Esophagus squamous epithelium (tissue), 5 donors: Measurements from ENCODE around the gene NID2. TPM values are rescaled to one million over a fixed set of nuclear protein-coding genes. Genes with fewer than 3 reads are reported as not detected.

ENCODE experiments used
- DNase-seq: peaks from one replicate; lab custom pipeline; 2025; lab: John Stamatoyannopoulos, UW
- H3K27ac ChIP-seq, 4 donors: fragments of 200-600 bp; sonication (generic); one replicate each; pipeline ENCODE4 v1.5.1; 2016 to 2019; ENCODE audit warnings: mild to moderate bottlenecking in 1 of 4
- H3K27me3 ChIP-seq, 4 donors: fragments of 200-600 bp; sonication (generic); 1 replicate in 3 of 4; 2 replicates in 1 of 4; pipeline versions ENCODE4 v1.5.1 to v1.6.0; 2017 to 2021; ENCODE audit warnings: antibody characterized with exemption in 1 of 4
- H3K36me3 ChIP-seq, 3 donors: fragments of 200-600 bp; sonication (generic); one replicate each; pipeline ENCODE4 v1.5.1; 2016 to 2019
- H3K4me1 ChIP-seq, 3 donors: fragments of 200-600 bp; sonication (generic); one replicate each; pipeline ENCODE4 v1.5.1; 2017 to 2019
- H3K4me3 ChIP-seq, 4 donors: fragments of 200-600 bp; sonication (generic); 1 replicate in 3 of 4; 2 replicates in 1 of 4; pipeline ENCODE4 v1.5.1; 2016 to 2019; ENCODE audit warnings: mild to moderate bottlenecking in 2 of 4, moderate library complexity in 1 of 4
- H3K9me3 ChIP-seq, 3 donors: fragments of 200-600 bp; sonication (generic); one replicate each; pipeline ENCODE4 v1.5.1; 2016 to 2019
- POLR2A ChIP-seq, 4 donors: fragments of 450-650 bp; IDR thresholded peaks; one replicate each; pipeline ENCODE4 v1.6.1; 2017; ENCODE audit warnings: antibody characterized with exemption in 4 of 4, mild to moderate bottlenecking in 4 of 4, moderate library complexity in 3 of 4
- WGBS, 2 donors: methylation state at CpG; one replicate each; pipeline ENCODE4 v1.1.5; 2018; 5-methylcytosine and 5-hydroxymethylcytosine counted together
- intact Hi-C: fragments of 100-400 bp; cut with DNase I; formaldehyde crosslinking; loops from one replicate; pipeline ENCODE4 v1.15.0; 2022
- total RNA-seq, 4 donors: library from RNA; depleted of rRNA; stranded (reverse); fragments of >200 nt; gene quantifications; one replicate each; pipeline ENCODE4 v1.1.0, GENCODE V29; 2016
- TF ChIP-seq, protein P1 (sequence below), 6 experiments: fragments of 450-650 bp in 4 of 6; fragments of 200-600 bp in 2 of 6; sonication (generic) in 2 of 6; IDR thresholded peaks; one replicate each; pipeline ENCODE4 v1.5.1; 2016 to 2019; ENCODE audit warnings: antibody characterized with exemption in 6 of 6, mild to moderate bottlenecking in 4 of 6, moderate library complexity in 4 of 6
- donor health status: DM: yes; HTN: yes; CAD: no.

Gene NID2
- total RNA-seq, 4 donors from 2014 or later, result 0.91 to 12.2 (median 3.2) TPM

DNA sequence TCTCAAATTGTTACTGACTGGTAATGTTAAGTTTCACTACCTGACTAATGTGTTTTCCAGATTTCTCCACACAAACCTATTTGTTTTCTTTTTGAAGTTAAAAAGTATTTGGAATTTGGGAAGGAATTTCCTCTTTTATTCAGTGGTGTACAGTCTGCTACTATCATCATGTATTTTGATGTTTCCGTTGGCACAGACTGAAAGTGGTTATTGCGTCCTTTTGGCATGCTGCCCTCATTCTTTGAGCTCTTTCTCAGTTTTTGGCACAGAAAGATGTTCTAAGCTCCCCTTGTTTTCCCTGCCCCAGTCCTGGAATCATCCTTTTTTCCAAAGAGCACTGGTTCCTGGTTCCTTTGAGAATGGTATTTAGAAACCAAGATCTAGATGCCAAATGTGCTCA, 110.9 kb downstream of the NID2 start:
- Histone ChIP-seq H3K36me3 (peaks cover 0 to 6% (median 0%) of the 10 kb centered on the region in 3 donors), H3K27me3 (no peaks in the 10 kb centered on the region), H3K4me3 (no peak overlapping the region), H3K4me1 (peaks cover 0 to 7% (median 3%) of the 10 kb centered on the region in 3 donors), H3K9me3 (peaks cover 0 to 12% (median 0%) of the 10 kb centered on the region in 3 donors), H3K27ac (no peak overlapping the region)
- intact Hi-C loops, result no loop called here
- TF ChIP-seq, protein P1, sequence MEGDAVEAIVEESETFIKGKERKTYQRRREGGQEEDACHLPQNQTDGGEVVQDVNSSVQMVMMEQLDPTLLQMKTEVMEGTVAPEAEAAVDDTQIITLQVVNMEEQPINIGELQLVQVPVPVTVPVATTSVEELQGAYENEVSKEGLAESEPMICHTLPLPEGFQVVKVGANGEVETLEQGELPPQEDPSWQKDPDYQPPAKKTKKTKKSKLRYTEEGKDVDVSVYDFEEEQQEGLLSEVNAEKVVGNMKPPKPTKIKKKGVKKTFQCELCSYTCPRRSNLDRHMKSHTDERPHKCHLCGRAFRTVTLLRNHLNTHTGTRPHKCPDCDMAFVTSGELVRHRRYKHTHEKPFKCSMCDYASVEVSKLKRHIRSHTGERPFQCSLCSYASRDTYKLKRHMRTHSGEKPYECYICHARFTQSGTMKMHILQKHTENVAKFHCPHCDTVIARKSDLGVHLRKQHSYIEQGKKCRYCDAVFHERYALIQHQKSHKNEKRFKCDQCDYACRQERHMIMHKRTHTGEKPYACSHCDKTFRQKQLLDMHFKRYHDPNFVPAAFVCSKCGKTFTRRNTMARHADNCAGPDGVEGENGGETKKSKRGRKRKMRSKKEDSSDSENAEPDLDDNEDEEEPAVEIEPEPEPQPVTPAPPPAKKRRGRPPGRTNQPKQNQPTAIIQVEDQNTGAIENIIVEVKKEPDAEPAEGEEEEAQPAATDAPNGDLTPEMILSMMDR (IDR thresholded peaks at IDR 0.05), result no peak
- no peak for TF ChIP-seq POLR2A (IDR thresholded peaks at IDR 0.05)
- no peak for DNase-seq
- WGBS, 2 donors, result 37 to 42% methylated on average over 2 of the region's 2 CpGs

Other genes with a start within 250 kb of the NID2 start
- 1 to 10 TPM; 1.5 to 8.8 (median 3.7) TPM for gene GNG2, start 208.4 kb downstream of the NID2 start, total RNA-seq
- gene RTRAF, start 79.5 kb downstream of the NID2 start, total RNA-seq, result 10 to 100 TPM; 20.2 to 58.7 (median 51.9) TPM
- under 1 TPM in 1 of 4 donors, not detected in 3; 0.57 TPM for gene PTGDR, start 198.6 kb upstream of the NID2 start, total RNA-seq
- gene PTGER2, start 245.3 kb upstream of the NID2 start, total RNA-seq, result 1 to 10 TPM in 2 of 4 donors, under 1 TPM in 1, not detected in 1; 0.31 to 2.5 (median 1.1) TPM